HG03175 (cell line): ENCODE data around the gene KCNAB2.

Source experiments
- ATAC-seq: cut with Tn5 transposase; IDR thresholded peaks from one replicate; pipeline ENCODE4 v1.9.1; 2021; ENCODE audit warnings: mild to moderate bottlenecking, moderate library complexity; ENCODE audit not compliant: unreplicated experiment

Gene KCNAB2

GRCh38 chr1:6094801-6095505, 49.3 kb downstream of the KCNAB2 start:
- ATAC-seq = no peak

- ATAC-seq = no peak
Observed at GRCh38 chr1:6095511-6096242, 50.0 kb downstream of the KCNAB2 start.

GRCh38 chr1:6096243-6097116, 50.8 kb downstream of the KCNAB2 start:
- ATAC-seq = no peak

GRCh38 chr1:6097117-6097595, 51.5 kb downstream of the KCNAB2 start:
- ATAC-seq = no peak

GRCh38 chr1:6097824-6098223, 52.1 kb downstream of the KCNAB2 start:
- ATAC-seq = no peak

GRCh38 chr1:6098303-6099215, 52.9 kb downstream of the KCNAB2 start:
- no peak for ATAC-seq

- no peak for ATAC-seq
Observed at GRCh38 chr1:6099297-6099696, 53.6 kb downstream of the KCNAB2 start.

GRCh38 chr1:6099787-6100765, 54.4 kb downstream of the KCNAB2 start:
- ATAC-seq = no peak

- no peak for ATAC-seq
Observed at GRCh38 chr1:6100861-6101783, 55.4 kb downstream of the KCNAB2 start.

GRCh38 chr1:6101826-6102531, 56.3 kb downstream of the KCNAB2 start:
- no peak for ATAC-seq

- no peak for ATAC-seq
Observed at GRCh38 chr1:6102532-6102845, 56.8 kb downstream of the KCNAB2 start.

- no peak for ATAC-seq
Observed at GRCh38 chr1:6103111-6103853, 57.6 kb downstream of the KCNAB2 start.

GRCh38 chr1:6103854-6104530, 58.3 kb downstream of the KCNAB2 start:
- no peak for ATAC-seq

GRCh38 chr1:6104631-6105030, 58.9 kb downstream of the KCNAB2 start:
- ATAC-seq = no peak

GRCh38 chr1:6105218-6105679, 59.6 kb downstream of the KCNAB2 start:
- ATAC-seq = no peak

GRCh38 chr1:6105763-6106162, 60.1 kb downstream of the KCNAB2 start:
- no peak for ATAC-seq
